OCI-LY3 (cell line): ENCODE measurements around the gene GDF9.

ENCODE experiments used
- H2AFZ ChIP-seq: fragments of 200-600, 300-600 bp; shearing (Covaris generic); 2 replicates; pipeline ENCODE4 v1.6.0; 2014; ENCODE audit warnings: antibody characterized with exemption, low read depth, low read length
- H3K27ac ChIP-seq: fragments of 200-600, 300-600 bp; sonication (generic); 2 replicates; pipeline ENCODE4 v1.5.1; 2014; ENCODE audit warnings: mild to moderate bottlenecking, low read length, moderate library complexity, mixed read lengths
- H3K27me3 ChIP-seq: fragments of 200-600, 300-600 bp; sonication (generic); 2 replicates; pipeline ENCODE4 v1.6.1; 2014; ENCODE audit warnings: low read depth, low read length, mixed read lengths
- H3K36me3 ChIP-seq: fragments of 200-600, 300-600 bp; sonication (generic); replicated peaks from 2 replicates; pipeline ENCODE3; 2014; ENCODE audit warnings: low read depth, low read length, mixed read lengths
- H3K4me1 ChIP-seq: fragments of 300-600, 200-600 bp; sonication (generic); 2 replicates; pipeline ENCODE4 v1.6.1; 2014; ENCODE audit warnings: low read length, mixed read lengths
- H3K4me2 ChIP-seq: fragments of 200-600, 300-600 bp; sonication (generic); 2 replicates; pipeline ENCODE4 v1.6.1; 2014; ENCODE audit warnings: low read length, mixed read lengths
- H3K4me3 ChIP-seq: fragments of 300-600, 200-600 bp; sonication (generic); 2 replicates; pipeline ENCODE4 v1.5.1; 2014; ENCODE audit warnings: antibody characterized with exemption, mild to moderate bottlenecking, low read length, moderate library complexity
- H3K79me2 ChIP-seq: fragments of 300-600, 200-600 bp; shearing (Covaris generic); 2 replicates; pipeline ENCODE4 v1.6.1; 2014; ENCODE audit warnings: mild to moderate bottlenecking, low read length, mixed read lengths
- H3K9ac ChIP-seq: fragments of 300-600, 200-600 bp; shearing (Covaris generic); 2 replicates; pipeline ENCODE4 v1.6.0; 2014; ENCODE audit warnings: mild to moderate bottlenecking, low read length, moderate library complexity
- H3K9me3 ChIP-seq: fragments of 200-600, 300-600 bp; shearing (Covaris generic); 2 replicates; pipeline ENCODE4 v1.6.1; 2014; ENCODE audit warnings: low read length, mixed read lengths; ENCODE audit not compliant: insufficient read depth
- H4K20me1 ChIP-seq: fragments of 200-600, 300-600 bp; sonication (generic); 2 replicates; pipeline ENCODE4 v1.6.1; 2016; ENCODE audit warnings: low read length, mixed read lengths; ENCODE audit not compliant: insufficient read depth
- TF ChIP-seq, protein P1 (sequence below): fragments of 200-600, 300-600 bp; sonication (generic); IDR thresholded peaks from 2 replicates; pipeline ENCODE4 v1.5.1; 2014; ENCODE audit warnings: antibody characterized with exemption, low read length, low read depth

Gene GDF9

GRCh38 chr5:132812123-132812765 is 54.0 kb downstream of the GDF9 start:
- H3K36me3 ChIP-seq: no peaks in the 10 kb centered on the region
- TF ChIP-seq, protein P1, sequence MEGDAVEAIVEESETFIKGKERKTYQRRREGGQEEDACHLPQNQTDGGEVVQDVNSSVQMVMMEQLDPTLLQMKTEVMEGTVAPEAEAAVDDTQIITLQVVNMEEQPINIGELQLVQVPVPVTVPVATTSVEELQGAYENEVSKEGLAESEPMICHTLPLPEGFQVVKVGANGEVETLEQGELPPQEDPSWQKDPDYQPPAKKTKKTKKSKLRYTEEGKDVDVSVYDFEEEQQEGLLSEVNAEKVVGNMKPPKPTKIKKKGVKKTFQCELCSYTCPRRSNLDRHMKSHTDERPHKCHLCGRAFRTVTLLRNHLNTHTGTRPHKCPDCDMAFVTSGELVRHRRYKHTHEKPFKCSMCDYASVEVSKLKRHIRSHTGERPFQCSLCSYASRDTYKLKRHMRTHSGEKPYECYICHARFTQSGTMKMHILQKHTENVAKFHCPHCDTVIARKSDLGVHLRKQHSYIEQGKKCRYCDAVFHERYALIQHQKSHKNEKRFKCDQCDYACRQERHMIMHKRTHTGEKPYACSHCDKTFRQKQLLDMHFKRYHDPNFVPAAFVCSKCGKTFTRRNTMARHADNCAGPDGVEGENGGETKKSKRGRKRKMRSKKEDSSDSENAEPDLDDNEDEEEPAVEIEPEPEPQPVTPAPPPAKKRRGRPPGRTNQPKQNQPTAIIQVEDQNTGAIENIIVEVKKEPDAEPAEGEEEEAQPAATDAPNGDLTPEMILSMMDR: no peak
- H2AFZ ChIP-seq: no peak overlapping the region
- no peak overlapping the region for H3K9ac ChIP-seq
- no peaks in the 10 kb centered on the region for H3K9me3 ChIP-seq
- no peaks in the 10 kb centered on the region for H3K4me1 ChIP-seq
- H3K79me2 ChIP-seq: no peaks in the 10 kb centered on the region
- no peak overlapping the region for H3K4me3 ChIP-seq
- H3K4me2 ChIP-seq: no peak overlapping the region
- H3K27me3 ChIP-seq: 0 out of 2 replicates have a peak, but pooled peaks cover 4% of the 10 kb centered on the region
- no peaks in the 10 kb centered on the region for H4K20me1 ChIP-seq
- H3K27ac ChIP-seq: no peak overlapping the region
